ENCODE data around the gene AGPAT3. TPM values are rescaled to one million over a fixed set of nuclear protein-coding genes. Genes with fewer than 3 reads are reported as not detected.

Gene AGPAT3
- total RNA-seq, 4 donors from 2014 or later: 61.0 to 77.9 (median 69.4) TPM

DNA sequence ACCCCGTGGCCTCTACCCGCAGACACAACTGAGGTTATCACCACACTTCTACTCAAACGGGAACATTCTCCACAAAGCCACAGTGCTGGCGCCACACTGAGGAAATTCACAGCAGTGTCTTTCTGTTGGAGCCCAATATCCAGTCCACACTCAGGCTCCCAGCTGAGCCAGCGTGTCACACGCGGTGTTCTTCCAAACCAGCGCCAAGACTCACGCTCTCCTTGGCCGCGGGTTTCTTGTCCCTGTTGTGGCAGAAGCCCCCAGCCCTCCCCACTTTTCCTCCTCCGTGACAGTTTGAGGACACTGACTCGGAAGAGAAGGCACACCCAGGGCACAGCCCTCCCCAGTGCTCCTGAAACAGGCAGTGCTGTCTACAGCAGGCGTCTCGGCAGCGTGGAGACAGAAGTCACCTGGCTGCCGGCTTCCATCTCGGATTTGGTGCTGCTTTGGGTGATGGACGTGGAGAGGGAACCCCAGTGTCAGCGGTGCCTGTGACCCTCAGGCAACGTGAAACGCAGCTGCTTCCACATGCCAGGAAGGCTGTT is 35.4 kb upstream of the AGPAT3 start:
- Histone ChIP-seq H3K27ac (no peak overlapping the region), H3K27me3 (peaks cover 17% of the 10 kb centered on the region), H3K4me3 (no peak overlapping the region), H3K4me1 (peaks cover 17% of the 10 kb centered on the region), H3K36me3 (no peaks in the 10 kb centered on the region), H3K9me3 (no peaks in the 10 kb centered on the region)
- TF ChIP-seq POLR2AphosphoS5 (IDR thresholded peaks at IDR 0.05) (no peak), EP300 (IDR thresholded peaks at IDR 0.05) (no peak), POLR2A (IDR thresholded peaks at IDR 0.05) (no peak), CTCF (IDR thresholded peaks at IDR 0.05) (no peak)
- 57% methylated on average over 20 of the region's 22 CpGs for WGBS
- no peak for DNase-seq (ENCODE audit: low spot score in 2 of 2)

DNA sequence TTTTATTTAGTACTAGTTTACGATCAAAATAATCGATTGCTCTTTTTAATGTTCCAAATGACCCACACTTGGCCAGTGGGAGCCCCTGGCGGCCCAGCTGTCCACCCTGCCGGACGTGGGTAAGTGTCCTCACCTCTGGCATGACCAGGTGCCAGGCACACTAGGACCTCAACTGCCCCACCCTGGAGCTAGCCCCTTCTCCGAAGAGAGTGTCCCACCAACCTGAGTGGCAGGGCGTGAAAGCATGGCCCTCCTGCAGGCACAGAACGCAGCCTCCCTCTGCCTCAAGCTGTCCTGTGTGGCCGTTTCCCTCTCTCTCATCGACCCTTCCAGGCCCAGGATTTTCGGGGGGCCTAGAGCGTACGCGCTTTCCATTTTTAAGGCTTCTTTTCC is 32.9 kb upstream of the AGPAT3 start:
- H3K4me3 ChIP-seq: no peak overlapping the region
- peaks cover 20% of the 10 kb centered on the region for H3K27me3 ChIP-seq
- no peaks in the 10 kb centered on the region for H3K9me3 ChIP-seq
- no peaks in the 10 kb centered on the region for H3K36me3 ChIP-seq
- WGBS: 90% methylated on average over 14 of the region's 14 CpGs
- H3K4me1 ChIP-seq: no peaks in the 10 kb centered on the region
- no peak overlapping the region for H3K27ac ChIP-seq
- no peak for DNase-seq (ENCODE audit: low spot score in 2 of 2)
- TF ChIP-seq CTCF (IDR thresholded peaks at IDR 0.05) (no peak), EP300 (IDR thresholded peaks at IDR 0.05) (no peak), POLR2AphosphoS5 (IDR thresholded peaks at IDR 0.05) (no peak), POLR2A (IDR thresholded peaks at IDR 0.05) (no peak)

- H3K27ac ChIP-seq: no peak overlapping the region
- no peaks in the 10 kb centered on the region for H3K4me1 ChIP-seq
- no peak overlapping the region for H3K4me3 ChIP-seq
- no peaks in the 10 kb centered on the region for H3K9me3 ChIP-seq
- peaks cover 20% of the 10 kb centered on the region for H3K27me3 ChIP-seq
- WGBS: 82% methylated on average over 5 of the region's 10 CpGs
- no peaks in the 10 kb centered on the region for H3K36me3 ChIP-seq
- TF ChIP-seq EP300 (IDR thresholded peaks at IDR 0.05) (no peak), POLR2AphosphoS5 (IDR thresholded peaks at IDR 0.05) (no peak)
- no peak for DNase-seq (ENCODE audit: low spot score in 2 of 2)
Measured at GRCh38 chr21:43832648-43833047, 32.4 kb upstream of the AGPAT3 start.

DNA sequence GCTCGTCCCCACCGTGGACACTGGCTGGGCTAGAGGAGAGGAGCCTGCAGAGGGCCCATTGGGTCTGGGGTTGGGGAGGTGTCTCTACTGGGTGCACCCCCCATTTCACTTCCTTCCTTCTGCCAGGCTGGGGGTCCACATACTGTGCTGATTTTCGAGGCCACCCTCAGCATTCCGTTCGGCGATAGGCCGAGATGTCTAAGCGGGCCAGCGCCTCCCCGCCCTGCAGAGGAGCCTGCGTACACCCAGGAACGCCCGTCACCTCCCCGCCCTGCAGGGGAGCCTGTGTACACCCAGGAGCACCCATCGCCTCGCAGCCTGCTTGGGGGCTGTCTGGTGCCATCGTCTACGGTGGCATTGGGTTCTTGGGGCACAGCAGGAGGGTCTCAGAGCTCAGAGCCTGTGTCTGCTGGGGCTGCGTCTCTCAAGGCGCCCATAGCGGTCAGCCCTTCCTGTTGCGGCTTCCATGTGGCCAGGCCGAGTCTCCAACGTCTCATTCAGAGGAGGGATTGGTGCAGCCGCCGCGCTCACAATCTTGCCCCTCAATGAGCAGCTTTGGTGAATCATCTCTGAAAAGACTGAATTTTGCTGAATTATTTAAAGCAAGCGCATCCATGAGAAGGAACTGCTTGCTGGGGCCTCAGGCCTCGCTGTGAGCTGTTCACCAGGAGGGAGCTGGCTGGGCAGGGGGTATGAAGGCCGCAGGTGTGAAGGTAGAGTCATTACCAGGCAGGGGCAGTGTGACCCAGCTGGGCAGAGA is 30.7 kb upstream of the AGPAT3 start:
- H3K9me3 ChIP-seq: no peaks in the 10 kb centered on the region
- H3K36me3 ChIP-seq: no peaks in the 10 kb centered on the region
- H3K27me3 ChIP-seq: peaks cover 20% of the 10 kb centered on the region
- TF ChIP-seq POLR2AphosphoS5 (IDR thresholded peaks at IDR 0.05) (no peak), EP300 (IDR thresholded peaks at IDR 0.05) (no peak), POLR2A (IDR thresholded peaks at IDR 0.05) (no peak), CTCF (IDR thresholded peaks at IDR 0.05) (no peak)
- 82% methylated on average over 15 of the region's 30 CpGs for WGBS
- H3K4me1 ChIP-seq: no peaks in the 10 kb centered on the region
- H3K27ac ChIP-seq: no peak overlapping the region
- DNase-seq (ENCODE audit: low spot score in 2 of 2): no peak
- no peak overlapping the region for H3K4me3 ChIP-seq

- Histone ChIP-seq H3K4me1 (no peaks in the 10 kb centered on the region), H3K4me3 (no peak overlapping the region), H3K36me3 (no peaks in the 10 kb centered on the region), H3K27me3 (peaks cover 14% of the 10 kb centered on the region), H3K27ac (no peak overlapping the region), H3K9me3 (no peaks in the 10 kb centered on the region)
- DNase-seq (ENCODE audit: low spot score in 2 of 2): no peak
- WGBS: 45% methylated on average over 15 of the region's 15 CpGs
- TF ChIP-seq POLR2AphosphoS5 (IDR thresholded peaks at IDR 0.05): no peak
- no peak for TF ChIP-seq EP300 (IDR thresholded peaks at IDR 0.05)
- TF ChIP-seq CTCF (IDR thresholded peaks at IDR 0.05): no peak
- no peak for TF ChIP-seq POLR2A (IDR thresholded peaks at IDR 0.05)
Measured at GRCh38 chr21:43835050-43835449, 30.0 kb upstream of the AGPAT3 start.

All from suprapubic skin (tissue), 4 donors.